Measurements from ENCODE around the gene FBL.
A peak's percentile ranks its signal among the peaks of the same experiment; 100 is the strongest.
"Not testable (repeated sequence)": the region's sequence is repeated elsewhere in the genome, so short reads cannot be mapped to it uniquely, and the experiment has no call there.

The FBL gene

DNA sequence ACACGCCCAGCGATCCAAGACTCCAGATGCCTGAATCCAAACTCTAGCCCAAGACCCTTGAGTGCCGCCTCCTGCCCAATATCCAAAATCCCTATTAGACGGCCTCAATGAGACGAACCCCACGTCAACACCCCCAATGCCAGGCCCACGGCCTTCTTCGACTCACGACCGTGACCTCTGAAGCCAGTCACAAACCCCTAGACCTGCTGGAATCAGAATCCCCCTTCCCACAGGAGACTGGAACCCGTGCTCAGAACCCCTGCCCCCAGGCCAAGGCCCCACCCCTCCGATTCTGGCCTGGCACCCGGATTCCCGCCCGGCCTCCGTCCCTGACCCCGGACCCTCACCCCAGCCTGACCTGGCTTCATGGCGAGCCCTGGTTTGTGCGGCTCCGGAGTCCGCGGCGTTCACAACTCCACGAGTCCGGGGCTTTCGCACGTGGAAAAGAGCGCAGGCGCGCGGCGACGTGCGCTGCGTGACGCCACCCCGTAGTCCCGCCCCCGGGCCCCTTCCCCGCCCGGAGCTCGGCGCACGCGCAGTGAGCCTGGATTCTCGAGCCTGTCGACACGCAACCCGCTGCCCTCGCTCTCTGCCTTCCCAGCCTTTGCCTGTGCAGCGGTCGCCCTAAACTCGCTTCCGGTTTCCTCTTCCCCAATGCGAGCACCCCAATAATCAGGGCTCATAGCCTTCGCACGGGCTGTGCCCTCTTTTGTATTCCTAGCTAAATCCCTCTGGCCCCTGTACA, at the start of gene FBL:
Gene FBL, minus strand, starts transcription at position 447 of the 745 bp plus-strand sequence. Its CDS starts 79 bp downstream, at position 368.
- Mint-ChIP-seq H3K4me1 (ENCODE audit: low read depth) (peaks cover 35% of the 10 kb centered on the region), H3K27ac (peak within 1 kb of the TSS; percentile 94), H3K9me3 (no peaks in the 10 kb centered on the region), H3K36me3 (ENCODE audit: low read depth) (peaks cover 6% of the 10 kb centered on the region), H3K4me3 (peak within 1 kb of the TSS; percentile 92), H3K27me3 (ENCODE audit: low read depth) (no peaks in the 10 kb centered on the region)
- DNase-seq (ENCODE audit: low spot score) = peak; percentile 97

DNA sequence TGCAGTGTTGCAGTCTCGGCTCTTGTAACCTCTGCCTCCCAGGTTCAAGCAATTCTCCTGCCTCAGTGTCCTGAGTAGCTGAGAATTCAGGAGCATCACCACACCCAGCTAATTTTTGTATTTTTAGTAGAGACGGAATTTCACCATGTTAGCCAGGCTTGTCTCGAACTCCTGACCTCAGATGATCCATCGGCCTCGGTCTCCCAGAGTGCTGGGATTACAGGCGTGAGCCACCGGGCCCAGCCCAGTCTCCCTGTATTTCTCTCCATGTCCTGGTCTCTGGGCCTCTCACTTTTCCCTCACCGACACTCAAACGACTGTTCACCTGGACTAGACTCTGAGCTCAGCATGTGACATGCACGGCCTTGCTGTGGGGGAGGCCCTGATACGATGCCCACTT, 48.9 kb upstream of the FBL start:
- DNase-seq (ENCODE audit: low spot score); H3K36me3 Mint-ChIP-seq (ENCODE audit: low read depth); H3K4me3 Mint-ChIP-seq; H3K9me3 Mint-ChIP-seq; H3K27me3 Mint-ChIP-seq (ENCODE audit: low read depth); H3K4me1 Mint-ChIP-seq (ENCODE audit: low read depth): not testable (repeated sequence)
- peak overlapping the region; percentile 37 for H3K27ac Mint-ChIP-seq

DNA sequence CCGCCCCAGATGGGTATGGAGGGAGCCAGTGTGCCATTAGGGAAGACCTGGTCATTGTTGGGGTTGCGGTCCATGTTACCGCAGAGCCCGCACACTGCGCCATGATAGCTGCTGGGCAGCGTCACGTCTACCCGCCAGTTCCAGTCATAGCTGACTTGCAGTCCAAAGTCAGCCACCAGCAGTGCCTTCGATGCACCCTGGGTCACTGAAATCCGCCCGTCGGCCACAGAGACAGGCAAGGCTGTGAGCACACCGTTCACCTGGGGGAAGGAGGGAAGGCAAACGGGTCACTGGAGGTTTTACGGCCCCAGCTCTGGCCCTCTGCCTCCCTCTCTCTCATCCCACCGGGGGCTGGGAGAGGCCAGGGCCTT, 48.0 kb upstream of the FBL start:
- DNase-seq (ENCODE audit: low spot score); H3K27ac Mint-ChIP-seq; H3K4me3 Mint-ChIP-seq; H3K27me3 Mint-ChIP-seq (ENCODE audit: low read depth); H3K4me1 Mint-ChIP-seq (ENCODE audit: low read depth); H3K36me3 Mint-ChIP-seq (ENCODE audit: low read depth); H3K9me3 Mint-ChIP-seq: not testable (repeated sequence)

DNA sequence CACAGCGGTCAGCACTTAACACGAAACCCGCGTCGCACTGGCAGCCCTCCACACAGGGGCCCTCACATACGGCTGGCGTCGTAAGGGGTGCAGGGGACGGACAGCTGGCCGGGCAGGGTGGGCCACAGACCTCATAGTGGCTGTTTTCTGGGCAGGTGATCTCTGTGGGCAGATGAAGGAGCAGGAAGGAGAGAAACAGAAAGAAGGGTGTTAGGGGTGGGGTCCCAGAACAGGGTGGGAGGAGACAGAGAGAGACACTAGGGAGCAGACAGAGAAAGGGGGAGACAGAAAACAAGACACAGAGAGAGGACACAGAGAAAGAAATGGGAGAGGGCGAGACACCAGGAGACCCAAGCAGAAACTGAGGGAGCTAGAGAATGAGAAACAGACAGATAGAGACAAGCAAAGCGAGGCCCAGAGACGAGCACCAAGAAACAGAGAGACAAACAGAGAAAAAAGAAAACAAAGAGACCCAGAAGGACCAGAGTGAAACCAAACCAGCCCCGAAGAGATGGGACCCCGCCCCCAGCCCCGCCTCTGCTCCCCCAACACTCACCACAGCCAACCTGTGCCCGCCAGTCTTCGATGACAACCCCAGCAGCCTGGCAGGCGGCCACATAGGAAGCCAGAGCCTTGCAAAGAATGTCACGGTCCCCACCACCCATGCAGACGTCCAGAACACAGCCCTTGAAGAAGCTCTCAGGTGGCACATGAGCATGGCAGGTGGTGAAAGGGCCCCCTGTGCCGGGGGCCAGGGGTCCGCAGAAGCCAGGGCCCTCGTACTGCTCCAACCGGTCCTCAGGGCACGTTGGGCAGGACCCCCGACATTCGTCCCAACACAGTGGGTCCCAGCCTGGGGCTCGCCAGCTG, 47.4 kb upstream of the FBL start:
- not testable (repeated sequence) for H3K27me3 Mint-ChIP-seq (ENCODE audit: low read depth); DNase-seq (ENCODE audit: low spot score); H3K36me3 Mint-ChIP-seq (ENCODE audit: low read depth); H3K4me1 Mint-ChIP-seq (ENCODE audit: low read depth); H3K9me3 Mint-ChIP-seq
- H3K27ac Mint-ChIP-seq = peak overlapping the region; percentile 19
- peak overlapping the region; percentile 8 for H3K4me3 Mint-ChIP-seq

DNA sequence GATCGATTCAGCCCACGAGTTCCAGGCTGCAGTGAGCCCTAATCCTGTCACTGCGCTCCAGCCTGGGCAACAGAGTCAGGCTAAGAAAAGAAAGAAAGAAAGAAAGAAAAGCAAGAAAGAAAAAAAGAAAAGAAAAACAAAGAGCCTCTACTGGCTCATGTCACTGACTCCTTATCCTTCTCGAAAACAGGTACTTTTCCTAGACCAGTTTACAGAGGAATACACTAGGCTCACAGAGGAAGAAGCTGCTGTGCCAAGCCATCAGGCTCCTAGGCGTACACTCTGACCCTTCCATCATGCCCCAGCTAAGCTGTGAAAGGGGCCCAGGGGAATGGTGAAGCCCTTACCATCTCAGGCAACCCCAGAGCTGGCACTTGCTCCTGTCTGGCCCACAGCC, 46.3 kb upstream of the FBL start:
- H3K36me3 Mint-ChIP-seq (ENCODE audit: low read depth); H3K9me3 Mint-ChIP-seq; H3K4me3 Mint-ChIP-seq; H3K4me1 Mint-ChIP-seq (ENCODE audit: low read depth); DNase-seq (ENCODE audit: low spot score); H3K27me3 Mint-ChIP-seq (ENCODE audit: low read depth); H3K27ac Mint-ChIP-seq: not testable (repeated sequence)

DNA sequence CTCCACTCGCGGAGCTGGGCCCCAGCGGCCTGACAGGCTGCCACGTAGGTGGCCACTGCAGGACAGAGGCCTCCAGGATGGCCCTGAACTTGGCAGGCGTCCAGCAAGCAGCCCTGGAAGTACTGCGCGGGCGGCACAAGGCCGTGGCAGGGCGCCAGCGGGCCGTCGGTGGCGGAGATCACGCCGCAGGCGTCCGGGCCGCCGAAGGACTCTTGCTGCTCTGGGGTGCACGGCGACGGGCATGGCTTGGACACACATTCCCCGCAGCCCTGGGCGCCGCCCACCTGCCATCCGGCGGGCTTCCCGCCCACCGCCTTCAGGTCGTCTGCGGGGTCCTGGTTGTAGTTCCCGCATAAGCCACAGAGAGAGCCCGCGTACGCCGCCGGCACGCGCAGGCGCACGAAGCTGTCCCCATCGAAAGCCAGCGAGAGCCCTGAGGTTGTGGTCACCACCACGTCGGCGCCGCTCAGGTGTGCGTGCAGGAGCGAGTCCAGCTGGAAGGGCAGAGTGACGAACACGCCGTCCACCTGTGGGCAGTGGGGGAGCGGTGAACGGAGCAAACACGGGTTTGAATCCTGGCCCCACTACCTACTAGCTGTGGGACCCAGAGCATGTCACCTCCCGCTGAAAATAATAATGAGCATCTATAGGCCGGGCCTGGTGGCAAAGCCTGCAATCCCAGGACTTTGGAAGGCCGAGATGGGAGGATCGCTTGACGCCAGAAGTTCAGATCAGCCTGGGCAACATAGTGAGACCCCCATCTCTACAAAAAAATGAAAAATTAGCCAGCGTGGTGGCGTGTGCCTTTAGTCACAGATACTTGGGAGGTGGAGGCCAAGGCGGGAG, 45.7 kb upstream of the FBL start:
- not testable (repeated sequence) for DNase-seq (ENCODE audit: low spot score); H3K36me3 Mint-ChIP-seq (ENCODE audit: low read depth); H3K4me1 Mint-ChIP-seq (ENCODE audit: low read depth); H3K9me3 Mint-ChIP-seq; H3K27me3 Mint-ChIP-seq (ENCODE audit: low read depth); H3K27ac Mint-ChIP-seq; H3K4me3 Mint-ChIP-seq

DNA sequence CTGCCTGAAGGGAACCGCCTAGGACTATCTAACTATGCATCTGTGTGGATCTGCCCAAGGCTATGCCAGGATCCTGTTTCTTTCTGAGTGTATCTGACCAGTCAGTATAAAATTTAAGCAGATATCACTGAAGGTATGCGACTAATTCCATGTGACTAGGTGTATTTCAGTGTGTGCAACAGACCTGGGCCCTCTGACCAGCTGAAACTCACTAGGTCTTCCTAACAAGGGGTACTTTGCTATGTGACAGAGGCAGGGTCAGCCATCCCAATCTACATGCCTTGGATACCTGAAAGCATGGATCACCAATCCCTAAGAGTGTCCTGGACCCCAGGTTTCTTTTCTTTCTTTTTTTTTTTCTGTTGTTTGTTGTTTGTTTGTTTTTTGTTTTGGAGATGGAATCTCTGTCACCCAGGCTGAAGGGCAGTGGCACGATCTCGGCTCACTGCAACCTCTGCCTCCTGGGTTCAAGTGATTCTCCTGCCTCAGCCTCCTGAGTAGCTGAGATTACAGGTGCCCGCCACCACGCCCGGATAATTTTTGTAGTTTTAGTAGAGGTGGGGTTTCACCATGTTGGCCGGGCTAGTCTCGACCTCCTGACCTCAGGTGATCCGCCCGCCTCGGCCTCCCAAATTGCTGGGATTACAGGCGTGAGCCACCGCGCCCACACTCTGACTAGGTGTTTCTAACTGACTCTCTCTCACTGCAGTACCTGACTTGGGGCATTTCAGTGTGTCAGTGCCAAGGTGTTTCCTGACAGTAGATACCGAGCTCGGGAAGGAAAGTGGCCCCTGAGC, 44.8 kb upstream of the FBL start:
- Mint-ChIP-seq H3K4me1 (ENCODE audit: low read depth) (peaks cover 3% of the 10 kb centered on the region), H3K27me3 (ENCODE audit: low read depth) (no peaks in the 10 kb centered on the region), H3K9me3 (no peaks in the 10 kb centered on the region), H3K27ac (no peak overlapping the region), H3K36me3 (ENCODE audit: low read depth) (no peaks in the 10 kb centered on the region), H3K4me3 (no peak overlapping the region)
- DNase-seq (ENCODE audit: low spot score) = no peak

DNA sequence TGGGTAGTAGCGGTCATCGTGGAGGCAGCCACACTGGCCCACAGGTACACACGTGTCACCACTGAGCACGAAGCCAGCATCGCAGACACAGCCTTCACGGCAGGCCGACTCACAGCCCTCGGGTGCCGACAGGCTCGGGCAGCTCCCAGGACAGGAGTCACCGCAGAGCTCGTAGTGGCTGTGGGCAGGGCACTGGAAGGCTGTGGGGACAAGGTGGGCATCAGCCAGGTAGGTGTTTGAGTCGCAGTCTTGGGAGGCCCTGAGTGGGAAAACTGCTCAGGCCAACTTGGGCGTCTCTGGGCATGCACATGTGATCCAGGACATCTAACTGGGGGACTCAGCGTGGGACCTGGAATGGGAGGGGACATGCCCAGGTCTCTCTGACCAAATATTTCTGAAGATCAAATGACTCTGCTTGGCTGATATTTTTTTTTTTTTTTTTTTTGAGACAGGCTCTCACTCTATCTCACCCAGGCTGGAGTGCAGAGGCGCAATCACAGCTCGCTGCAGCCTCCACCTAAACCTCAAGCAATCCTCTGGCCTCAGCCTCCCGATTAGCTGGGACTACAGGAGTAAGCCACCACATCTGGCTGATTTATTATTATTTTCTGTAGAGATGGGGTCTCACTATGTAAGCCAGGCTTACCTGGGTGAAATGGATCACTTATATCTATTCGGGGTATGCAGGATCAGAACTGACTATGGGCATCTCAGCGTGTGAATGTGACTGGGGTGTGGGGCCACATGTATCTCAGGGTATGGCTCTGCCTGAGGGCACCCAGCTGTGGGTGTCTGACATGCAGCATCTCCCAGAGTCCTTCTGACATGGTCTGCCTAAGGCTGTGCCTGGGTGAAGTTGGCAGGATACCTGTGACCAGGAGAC, 43.9 kb upstream of the FBL start:
- not testable (repeated sequence) for DNase-seq (ENCODE audit: low spot score); H3K27ac Mint-ChIP-seq; H3K27me3 Mint-ChIP-seq (ENCODE audit: low read depth); H3K9me3 Mint-ChIP-seq; H3K4me3 Mint-ChIP-seq; H3K4me1 Mint-ChIP-seq (ENCODE audit: low read depth); H3K36me3 Mint-ChIP-seq (ENCODE audit: low read depth)

DNA sequence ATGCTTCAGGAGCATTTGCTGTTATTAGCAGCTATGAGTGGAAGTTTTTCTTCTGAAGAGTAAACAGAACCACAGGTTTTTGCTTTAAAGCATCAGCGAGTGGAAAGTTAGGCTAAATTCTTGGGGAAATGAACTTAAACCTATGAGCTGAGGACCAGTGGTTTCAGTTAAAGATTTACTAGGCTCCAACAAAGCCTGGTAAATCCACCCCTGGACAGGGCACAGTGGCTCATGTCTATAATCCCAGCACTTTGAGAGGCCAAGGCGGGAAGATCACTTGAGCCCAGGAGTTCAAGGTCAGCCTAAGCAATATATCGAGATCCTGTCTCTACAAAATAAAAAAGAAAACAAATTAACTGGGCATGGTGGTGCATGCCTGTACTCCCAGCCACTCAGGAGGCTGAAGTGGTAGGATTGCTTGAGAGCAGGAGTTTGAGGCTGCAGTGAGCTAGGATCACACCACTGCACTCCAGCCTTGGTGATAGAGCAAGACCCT, 41.3 kb upstream of the FBL start:
- DNase-seq (ENCODE audit: low spot score); H3K36me3 Mint-ChIP-seq (ENCODE audit: low read depth); H3K4me1 Mint-ChIP-seq (ENCODE audit: low read depth); H3K4me3 Mint-ChIP-seq; H3K27ac Mint-ChIP-seq; H3K27me3 Mint-ChIP-seq (ENCODE audit: low read depth); H3K9me3 Mint-ChIP-seq: not testable (repeated sequence)

DNA sequence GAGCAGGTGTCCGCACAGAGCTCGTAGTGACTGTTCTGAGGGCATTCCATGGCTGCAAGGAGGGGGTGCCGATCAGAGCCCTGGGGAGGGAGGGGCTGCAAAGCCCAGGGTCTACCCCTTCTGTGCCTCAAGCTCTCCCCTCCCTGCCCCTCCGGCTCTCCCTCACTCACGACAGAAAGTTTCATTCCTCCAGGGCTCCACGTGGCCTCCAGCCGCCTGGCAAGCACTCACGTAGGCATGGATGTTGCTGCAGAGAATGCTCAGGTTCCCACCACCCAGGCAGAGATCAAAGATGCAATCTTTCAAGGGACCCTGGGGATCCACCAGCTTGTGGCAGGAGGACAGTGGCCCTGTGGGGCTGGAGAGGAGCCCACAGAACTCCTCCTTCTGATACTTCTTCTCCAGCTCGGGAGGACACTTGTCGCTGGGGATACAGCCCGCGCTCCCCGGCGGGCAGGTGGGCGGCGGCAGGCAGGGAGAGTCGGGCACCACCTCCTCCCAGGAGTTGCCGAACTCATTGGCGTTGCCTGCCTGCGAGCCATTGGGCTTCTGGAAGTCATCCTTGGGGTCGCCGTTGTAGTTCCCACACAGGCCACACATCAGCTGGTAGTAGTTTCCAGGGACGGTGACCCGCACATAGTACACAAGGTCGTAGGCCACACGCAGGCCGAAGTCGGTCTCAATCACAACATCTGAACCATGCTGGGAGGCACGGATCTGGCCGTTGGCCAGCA, 39.8 kb upstream of the FBL start:
- H3K4me3 Mint-ChIP-seq; H3K4me1 Mint-ChIP-seq (ENCODE audit: low read depth); H3K27me3 Mint-ChIP-seq (ENCODE audit: low read depth); H3K36me3 Mint-ChIP-seq (ENCODE audit: low read depth); H3K9me3 Mint-ChIP-seq; H3K27ac Mint-ChIP-seq; DNase-seq (ENCODE audit: low spot score): not testable (repeated sequence)

DNA sequence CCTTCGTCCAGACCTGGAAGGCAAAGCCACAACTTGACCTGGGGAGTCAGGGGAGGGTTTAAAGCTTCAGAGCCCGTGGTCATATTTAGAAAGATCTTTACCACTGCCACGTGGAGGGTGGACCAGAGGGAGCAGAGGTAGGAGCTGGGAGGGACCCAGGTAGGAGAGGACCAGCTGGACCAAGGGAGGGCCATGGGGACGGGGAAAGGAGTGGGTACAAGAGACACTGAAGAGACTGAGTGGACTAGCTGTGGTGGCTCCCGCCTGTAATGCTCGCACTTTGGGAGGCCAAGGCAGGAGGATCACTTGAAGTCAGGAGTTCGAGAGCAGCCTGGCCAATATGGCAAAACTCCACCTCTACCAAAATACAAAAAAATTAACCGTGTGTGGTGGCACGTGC, 38.5 kb upstream of the FBL start:
- H3K27ac Mint-ChIP-seq; H3K9me3 Mint-ChIP-seq; H3K27me3 Mint-ChIP-seq (ENCODE audit: low read depth); DNase-seq (ENCODE audit: low spot score); H3K4me1 Mint-ChIP-seq (ENCODE audit: low read depth); H3K4me3 Mint-ChIP-seq; H3K36me3 Mint-ChIP-seq (ENCODE audit: low read depth): not testable (repeated sequence)

DNA sequence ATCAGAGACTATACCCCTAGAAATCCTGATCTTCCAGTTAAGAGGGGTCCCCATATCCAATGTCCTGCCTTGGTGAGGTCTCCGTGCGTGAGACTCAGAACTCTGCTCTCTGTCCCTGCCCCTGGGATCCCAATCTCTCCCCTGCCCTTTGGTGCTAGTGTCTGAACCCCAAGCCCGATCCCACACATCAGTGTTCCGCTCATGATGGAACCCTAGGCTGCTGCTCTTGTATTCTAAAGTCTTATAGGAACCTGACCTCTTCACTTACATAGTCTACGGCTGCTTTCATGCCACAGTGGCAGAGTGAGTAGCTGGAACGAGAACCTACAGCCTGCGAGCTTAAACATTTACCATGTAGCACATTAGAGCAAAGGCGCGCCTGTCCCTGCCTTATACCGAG, 36.5 kb upstream of the FBL start:
- not testable (repeated sequence) for DNase-seq (ENCODE audit: low spot score); H3K27me3 Mint-ChIP-seq (ENCODE audit: low read depth); H3K9me3 Mint-ChIP-seq; H3K4me1 Mint-ChIP-seq (ENCODE audit: low read depth); H3K27ac Mint-ChIP-seq; H3K36me3 Mint-ChIP-seq (ENCODE audit: low read depth); H3K4me3 Mint-ChIP-seq

Measured in T-helper 2 cell treated with Interferon-gamma antibody and Interleukin-4, amounts not matched to agents 5 μg/mL and 100 μg/mL, for 36 hours (primary cell).